GM12892 (cell line): Measurements from ENCODE around the gene PRKN.

ENCODE experiments used
- POLR2A ChIP-seq: IDR thresholded peaks from 2 replicates; pipeline ENCODE4 v1.6.1; 2011; ENCODE audit warnings: low read depth, low read length, control low read depth
- POLR2AphosphoS5 ChIP-seq: IDR thresholded peaks from 2 replicates; pipeline ENCODE4 v1.6.1; 2011; ENCODE audit warnings: low read depth, low read length, control low read depth
- TAF1 ChIP-seq: IDR thresholded peaks from 2 replicates; pipeline ENCODE4 v1.6.1; 2011; ENCODE audit warnings: low read depth, mild to moderate bottlenecking, control low read depth, low read length, borderline replicate concordance

GRCh38 chr6:161891542-161891941 lies 836.0 kb downstream of the PRKN start:
- no peak for TF ChIP-seq TAF1
- no peak for TF ChIP-seq POLR2AphosphoS5
- TF ChIP-seq POLR2A: no peak
